Activated T-helper 1 cell treated with Interleukin-2 at 50 U/mL for 16 hours (primary cell): ENCODE results near the gene RPS19.
"Not testable (repeated sequence)": the region's sequence is repeated elsewhere in the genome, so short reads cannot be mapped to it uniquely, and the experiment has no call there.

Experiments
- DNase-seq: peaks from one replicate; pipeline ENCODE4 v3.0.0-alpha.2; 2020; ENCODE audit warnings: low read depth

The RPS19 gene

DNA sequence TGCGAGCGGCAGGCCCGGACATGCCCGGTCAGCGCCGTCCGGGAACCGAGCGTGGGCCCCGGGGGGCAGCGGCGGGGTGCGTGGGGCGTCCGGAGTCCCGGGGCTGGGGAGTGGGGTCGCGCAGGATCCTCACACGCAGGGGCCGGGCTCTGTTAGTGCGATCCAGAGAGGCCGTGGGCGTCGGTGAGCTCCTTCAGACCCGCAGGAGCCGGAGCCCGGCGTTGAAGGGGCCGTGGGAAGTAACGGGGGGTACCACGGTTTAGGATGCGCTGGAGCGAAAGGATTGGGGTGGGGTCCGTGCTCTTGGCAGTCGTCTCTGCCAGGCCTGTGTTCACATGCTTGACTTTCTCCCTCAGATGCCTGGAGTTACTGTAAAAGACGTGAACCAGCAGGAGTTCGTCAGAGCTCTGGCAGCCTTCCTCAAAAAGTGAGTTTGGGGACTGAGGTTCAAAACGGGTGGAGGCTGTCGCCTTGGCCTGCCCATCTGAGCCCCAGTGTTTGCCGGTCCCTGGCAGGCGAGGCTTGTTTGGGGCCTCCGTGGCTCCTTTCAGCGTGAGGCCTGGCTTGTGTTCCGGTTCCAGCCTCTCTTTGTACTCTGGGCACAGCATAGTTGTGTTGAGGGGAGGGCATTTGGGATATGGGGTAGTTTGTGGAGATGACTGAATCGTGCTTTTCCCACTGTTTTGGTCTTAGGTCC, 512 bp downstream of the RPS19 start:
- peak; percentile 20 for DNase-seq

DNA sequence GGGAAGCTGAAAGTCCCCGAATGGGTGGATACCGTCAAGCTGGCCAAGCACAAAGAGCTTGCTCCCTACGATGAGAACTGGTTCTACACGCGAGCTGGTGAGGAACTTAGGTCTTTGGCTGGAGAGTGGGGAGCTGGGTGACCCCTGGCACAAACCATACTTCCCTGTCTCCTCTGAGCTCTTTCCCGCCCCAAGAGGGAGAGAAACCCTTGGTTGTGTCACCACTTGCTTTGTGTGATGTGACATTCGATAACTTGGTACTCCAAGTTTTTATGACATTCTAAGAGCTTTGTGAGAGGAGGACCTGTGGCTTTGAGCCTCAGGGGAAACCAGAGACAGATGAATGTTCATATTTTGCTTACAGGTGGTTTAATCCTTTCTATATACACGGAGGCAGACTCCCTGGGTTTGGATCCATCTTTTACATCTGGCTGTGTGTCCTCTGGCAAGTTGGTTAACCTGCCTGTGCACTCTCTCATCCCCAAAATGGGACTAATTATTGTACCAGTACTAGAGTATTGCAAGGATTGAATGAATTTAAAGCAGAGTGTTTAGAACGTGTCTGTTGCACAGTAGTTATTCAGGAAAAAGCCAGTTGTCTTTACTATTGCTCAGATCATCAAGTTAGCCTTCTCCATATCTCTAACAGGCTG, 1.2 kb downstream of the RPS19 start:
- DNase-seq = no peak

DNA sequence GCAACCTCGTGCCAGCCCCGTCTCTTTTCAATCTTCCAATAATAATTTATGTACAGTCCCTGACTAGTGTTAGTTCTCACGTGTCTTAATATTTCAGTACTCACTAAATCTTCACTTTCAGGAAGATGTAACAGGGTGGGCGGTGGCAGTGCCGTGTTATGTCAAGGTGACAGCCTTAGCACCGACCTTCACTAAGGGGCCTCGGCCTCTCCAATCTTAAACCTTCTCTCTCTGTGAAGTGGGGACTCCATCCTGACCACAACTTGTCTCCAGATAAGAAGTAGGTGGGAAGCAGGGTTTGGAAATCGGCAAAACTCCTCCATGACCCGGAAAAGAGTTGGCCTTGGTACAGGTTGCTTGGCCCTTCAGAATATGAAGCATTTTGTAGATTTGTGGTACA, 1.8 kb downstream of the RPS19 start:
- no peak for DNase-seq

DNA sequence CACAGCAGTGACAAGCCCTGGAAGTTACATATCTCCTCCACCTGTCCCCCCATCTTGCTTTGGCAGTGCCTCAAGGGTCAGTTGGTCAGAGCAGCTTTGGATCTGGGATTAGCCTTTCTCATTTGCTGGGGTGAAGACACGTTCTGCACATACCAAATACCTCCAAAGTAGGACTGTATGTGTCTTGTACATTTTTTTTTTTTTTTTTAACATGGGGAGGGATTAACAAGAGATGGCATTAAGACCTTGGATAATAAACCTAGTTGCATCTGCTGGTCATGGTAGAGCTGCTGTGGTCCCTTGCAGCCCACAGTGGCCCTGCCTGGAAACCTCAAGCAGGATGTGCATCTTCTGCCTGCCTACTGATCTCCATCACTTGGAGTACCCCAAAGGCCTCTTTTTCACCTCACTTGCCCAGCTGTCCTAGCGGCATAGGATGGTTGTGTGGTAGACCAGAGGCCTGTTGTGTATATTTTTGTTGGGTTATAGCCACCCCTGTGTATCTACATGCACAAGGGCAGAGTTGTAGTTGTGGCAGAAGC, 2.5 kb downstream of the RPS19 start:
- no peak for DNase-seq

DNA sequence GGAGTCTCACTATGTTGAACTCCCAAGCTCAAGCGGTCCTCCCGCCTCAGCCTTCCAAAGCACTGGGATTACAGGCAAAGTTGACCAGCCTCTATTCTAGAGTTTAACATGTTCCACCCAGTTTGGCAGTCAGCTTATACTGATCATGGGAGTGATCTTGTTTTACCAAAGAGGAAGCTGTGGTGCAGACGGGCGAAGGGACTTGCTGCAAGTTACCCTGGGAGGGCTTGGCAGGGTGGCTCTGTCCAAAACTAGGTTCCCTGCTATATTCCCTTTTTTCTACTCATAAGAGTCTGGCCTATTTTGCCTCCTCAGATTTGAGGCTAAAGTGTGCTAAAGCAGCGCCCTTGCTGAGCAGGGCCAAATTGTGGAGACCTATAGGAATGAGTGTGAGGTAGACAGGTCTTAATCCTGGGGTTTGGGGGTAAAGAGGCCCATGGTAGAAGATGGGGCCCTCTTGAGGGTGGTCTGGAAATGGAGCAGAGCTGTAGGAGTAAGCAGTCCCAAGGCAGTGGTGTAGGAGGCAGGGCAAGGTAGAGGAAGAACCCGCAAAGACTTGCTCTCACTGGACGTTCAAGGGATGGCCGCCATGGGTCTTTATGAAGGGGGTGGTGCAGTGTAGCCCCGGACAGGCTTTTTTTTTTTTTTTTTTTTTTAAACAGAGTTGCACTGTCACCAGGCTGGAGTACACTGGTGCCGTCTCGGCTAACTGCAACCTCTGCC, 3.3 kb downstream of the RPS19 start:
- DNase-seq = no peak

DNA sequence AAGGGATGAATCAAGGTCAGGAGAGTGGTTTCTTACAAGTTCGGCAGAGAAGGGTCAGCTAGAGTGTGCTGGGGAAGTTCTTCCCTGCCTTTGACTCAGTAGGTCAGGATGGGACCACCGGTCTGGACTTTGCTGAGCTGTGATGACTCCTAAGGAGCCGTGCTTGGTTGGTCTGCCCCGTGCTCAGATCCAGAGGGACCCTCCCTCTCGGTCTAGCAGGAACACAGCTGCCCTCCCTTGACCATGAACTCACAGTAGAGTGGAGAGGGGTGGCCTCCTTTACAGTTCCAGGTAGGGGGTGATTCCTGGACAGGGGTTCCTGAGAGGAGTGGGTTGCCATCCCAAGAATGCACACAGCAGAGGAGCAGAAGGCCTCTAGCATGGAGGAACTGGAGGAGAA, 4.3 kb downstream of the RPS19 start:
- DNase-seq = no peak

DNA sequence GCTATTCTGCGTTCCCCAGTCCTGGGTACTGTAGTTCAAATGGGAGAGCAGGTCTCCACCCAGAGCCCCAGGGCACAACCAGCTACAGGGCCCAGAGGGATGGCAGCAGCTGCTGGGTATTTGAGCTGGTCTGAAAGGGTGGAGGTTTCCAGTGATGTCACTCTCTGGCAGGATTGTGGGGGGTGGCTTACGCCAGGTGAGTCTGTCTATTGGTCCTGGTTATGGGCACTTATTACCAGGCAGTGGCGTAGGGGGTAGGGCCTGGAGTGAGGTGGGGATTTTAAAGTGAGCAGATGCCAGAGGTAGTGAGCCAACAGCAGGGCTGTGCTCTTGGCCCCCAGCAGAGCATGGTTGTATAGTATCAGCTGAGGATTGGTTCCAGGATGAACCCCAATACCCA, 6.2 kb downstream of the RPS19 start:
- DNase-seq = no peak

DNA sequence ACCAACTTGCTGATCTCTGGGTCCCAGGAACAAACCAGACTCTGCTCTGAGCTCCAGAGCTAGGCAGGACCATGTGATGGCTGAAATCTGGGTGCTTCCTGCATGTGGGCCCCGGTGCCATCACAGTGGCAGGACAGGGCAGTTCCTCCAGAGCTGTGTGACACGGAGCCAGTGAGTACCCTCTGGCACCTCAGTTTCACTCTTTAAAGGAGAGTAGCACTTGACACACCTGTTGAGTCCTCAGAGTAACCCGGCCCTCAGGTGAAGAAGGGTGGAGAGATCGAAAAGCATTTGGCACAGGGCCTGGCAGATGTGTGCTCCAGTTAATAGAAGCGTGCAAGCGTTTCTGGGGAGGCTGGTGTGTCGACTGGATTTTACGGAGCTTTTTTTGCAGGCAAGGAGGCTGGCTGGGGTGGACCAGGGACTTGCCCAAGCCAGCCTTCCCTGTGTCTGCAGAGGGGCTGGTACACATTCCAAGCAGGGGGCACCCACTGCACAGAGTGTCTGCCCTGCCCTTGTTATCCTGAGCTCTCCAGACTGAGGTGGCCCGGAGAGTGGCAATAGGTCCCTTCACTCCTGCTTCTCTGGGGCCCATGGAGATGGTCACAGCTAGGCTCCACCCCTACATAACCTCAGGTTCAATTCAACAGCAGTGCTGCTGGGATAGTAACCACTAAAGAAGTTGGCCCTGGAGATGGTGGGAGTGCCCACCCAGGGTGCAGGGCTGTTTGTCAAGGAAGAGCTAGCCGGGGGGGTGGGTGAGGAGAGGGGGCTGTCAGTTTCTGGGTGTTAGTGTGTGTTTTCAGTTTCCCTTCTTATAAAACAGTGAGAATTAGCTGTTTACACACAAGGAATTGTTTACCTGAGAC, 8.3 kb downstream of the RPS19 start:
- no peak for DNase-seq

DNA sequence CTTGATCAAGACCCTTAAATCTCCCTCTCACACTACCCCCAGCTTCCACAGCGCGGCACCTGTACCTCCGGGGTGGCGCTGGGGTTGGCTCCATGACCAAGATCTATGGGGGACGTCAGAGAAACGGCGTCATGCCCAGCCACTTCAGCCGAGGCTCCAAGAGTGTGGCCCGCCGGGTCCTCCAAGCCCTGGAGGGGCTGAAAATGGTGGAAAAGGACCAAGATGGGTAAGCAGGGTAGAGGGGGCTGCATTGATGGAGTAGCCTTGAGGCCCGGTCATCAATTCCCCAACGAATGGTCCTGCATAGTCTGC, 8.9 kb downstream of the RPS19 start:
- no peak for DNase-seq

DNA sequence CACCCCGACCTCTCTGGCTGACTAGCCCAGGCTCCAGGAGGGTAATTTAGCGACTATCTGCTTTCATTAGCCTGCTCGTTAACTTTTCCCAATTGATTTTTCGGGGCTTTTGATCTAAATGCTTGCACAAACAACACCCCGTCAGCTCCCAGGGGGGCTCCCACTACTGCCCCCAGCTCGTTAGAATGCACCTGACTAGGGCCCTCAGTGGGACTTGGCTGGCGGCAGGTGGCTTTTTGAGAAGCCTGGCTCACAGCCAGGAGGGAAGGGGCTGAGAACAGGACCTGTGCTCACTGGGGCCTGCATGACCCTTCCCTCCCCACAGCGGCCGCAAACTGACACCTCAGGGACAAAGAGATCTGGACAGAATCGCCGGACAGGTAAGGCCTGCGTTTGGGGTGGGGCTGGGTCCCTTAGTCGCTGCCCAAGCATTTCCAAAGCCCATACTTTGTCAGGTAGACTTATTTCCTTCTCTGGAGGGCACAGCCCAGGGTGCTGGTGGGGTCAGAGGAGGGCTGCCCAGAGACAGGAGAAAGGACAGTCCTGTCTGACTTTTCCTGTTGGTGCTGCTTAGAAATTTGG, 9.4 kb downstream of the RPS19 start:
- no peak for DNase-seq

DNA sequence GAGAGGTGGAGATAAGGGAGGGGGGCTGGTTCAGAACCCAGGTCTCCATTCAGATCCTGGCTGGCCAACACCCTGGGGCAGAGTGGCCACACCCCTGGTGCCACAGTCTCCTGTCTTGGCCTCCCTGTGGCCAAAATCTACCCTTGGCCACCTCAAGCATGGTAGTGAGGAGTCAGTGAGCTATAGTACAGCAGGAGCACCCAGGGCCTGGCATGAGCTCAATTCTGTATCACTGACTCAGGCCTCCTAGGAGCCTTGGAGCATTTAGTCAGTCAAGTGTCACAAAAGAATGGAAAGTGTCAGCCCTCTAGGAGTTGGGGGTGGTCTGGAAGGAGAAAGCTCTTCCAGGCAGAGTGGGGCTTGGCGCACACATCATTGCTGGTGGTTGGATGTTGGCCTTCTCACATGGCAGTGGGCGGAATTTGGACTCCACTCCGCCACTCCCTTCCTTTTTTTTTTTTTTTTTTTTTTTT, 10.4 kb downstream of the RPS19 start:
- no peak for DNase-seq

DNA sequence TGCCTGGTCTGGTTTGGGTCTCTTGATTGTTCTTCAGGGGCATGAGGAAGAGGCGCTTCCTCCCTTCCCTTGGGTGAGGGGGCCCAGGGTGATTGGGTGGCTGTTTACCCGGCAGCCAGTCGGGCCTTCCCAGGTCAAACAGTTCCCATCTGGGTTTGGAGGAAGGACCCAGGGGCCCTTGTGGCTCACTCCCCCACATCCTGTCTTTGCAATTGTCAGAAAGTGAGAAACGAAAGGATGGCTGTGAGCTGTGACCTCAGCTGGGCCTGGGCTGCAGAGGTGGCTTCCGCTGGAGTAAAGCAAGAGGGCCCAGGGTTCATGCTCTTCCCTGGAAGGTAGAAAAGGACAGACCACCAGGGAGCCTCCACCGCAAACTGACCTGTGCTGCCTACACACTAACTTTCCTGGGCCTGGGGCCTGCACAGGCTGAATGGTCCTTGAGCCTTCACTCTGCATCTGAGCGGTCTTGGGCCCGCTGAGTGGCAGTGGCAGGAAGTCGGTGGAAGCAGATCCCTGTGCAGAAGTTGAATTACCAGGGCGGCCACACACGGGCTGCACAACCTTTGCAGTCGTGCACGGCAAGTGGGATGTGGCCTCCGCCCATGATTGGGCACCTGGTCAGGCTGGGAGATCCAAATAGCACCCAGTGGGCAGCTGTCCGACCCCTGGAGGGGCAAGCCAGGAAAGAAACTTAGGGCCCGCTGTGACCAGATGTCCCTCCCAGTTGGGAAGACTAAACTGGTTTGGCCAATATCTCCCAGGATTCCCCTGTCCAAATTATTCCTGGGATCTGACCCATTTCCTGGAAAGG, 11.7 kb downstream of the RPS19 start:
- DNase-seq = peak; percentile 46

DNA sequence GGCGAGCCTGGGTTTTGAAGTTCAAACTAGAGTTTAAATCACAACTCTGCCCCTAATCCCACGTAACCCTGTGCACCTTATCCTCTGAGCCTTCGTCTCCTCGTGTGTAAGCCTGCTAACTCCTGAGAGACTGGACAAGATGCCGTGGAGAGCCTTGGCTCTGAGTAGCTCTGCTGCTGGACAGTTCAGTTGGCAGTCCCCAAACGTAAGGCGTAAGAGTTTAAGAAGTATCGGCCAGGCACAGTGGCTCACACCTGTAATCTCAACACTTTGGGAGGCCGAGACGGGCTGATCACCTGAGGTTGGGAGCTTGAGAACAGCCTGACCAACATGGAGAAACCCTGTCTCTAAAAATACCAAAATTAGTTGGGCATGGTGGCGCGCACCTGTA, 12.3 kb downstream of the RPS19 start:
- no peak for DNase-seq

DNA sequence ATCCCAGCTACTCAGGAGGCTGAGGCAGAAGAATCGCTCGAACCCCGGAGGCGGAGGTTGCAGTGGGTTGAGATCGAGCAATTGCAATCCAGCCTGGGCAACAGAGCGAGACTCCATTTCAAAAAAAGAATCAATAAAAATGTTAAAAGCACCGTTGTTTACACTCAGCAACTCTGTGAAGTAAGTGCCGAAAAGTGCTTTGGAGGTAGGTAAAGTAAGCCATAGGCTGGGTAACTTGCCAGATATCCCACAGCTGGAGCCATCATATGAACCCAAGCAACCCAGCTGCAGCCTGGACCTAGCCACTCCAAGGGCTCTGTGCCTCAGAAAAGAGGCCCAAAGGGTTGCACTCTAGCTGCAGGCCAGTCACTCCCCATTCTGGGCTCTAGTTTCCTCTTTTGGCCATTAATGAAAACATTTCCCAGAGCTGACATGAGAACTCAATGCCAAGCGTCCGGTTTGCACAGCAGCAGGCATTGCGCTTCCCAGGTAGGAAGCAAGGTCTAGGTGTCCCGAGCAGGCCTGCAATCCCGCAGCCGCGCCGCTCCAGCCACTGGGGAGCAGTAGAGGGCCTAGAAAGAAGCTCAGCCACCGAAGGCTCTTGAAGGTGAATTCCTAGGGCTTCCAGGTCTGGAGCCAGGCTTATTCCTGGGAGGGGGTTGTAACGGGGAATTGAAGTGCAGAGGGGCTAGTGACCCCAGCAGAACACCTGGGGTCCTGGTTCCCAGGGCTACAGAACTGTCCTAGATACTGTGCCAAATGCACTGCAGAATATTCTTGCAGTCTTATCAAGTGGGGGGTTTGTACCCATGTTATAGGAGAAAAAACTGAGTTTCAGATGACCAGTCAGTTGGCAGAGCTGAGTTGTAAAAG, 13.0 kb downstream of the RPS19 start:
- peak; percentile 45 for DNase-seq

DNA sequence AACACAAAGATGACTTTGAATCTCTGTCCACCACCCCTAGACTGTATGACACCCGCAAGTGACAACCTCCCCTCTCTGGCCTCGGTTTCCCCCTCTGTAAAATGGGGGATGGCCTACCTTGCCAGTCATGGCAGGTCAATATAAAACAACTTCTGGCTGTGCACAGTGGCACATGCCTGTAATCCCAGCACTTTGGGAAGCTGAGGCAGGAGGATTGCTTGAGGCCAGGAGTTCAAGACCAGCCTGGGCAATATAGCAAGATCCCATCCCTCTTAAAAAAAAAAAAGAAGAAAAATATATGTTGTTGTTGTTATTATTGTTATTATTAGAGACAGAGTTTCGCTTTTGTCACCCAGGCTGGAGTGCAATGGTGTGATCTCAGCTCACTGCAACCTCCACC, 15.9 kb downstream of the RPS19 start:
- not testable (repeated sequence) for DNase-seq

DNA sequence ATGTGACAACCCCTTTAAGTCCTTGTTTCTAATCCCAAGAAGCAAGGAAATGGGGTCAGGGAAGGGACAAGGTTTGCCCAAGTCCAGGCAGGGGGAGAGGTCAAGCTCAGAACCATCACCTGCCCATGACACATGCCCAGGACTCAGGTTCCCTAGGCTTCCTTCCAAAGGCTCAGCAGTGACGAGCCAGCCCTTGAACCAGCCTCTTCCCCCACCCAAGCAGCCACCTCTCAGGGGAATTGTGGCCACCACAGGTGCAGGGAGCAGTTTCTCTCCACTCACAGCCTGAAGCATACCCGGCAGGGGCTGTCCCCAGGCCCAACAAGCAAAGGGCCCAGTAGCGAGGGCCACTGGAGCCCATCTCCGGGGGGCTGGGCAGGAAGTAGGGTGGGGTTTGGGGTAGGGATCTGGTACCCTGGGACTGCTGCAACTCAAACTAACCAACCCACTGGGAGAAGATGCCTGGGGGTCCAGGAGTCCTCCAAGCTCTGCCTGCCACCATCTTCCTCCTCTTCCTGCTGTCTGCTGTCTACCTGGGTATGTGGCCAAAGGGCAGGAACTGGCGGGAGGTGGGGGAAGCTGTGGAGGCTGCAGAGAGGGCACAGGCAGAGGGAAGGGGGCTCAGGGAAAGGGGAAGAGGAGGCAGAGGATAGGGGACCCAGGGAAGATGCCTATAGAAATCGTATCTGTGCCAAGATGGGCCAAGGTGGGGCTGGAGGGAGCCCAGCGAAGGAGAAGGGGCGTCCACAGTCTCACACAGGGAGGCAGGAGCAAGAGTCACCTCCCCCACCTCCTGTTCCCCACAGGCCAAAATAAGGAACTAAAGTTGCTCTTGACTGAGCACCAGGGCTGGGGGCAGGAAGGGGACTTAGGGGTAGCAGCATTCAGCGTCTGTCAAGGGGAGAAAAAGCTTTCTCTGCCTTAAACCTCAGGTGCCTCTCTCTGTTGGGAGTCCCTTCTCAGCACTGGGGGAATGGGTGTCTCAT, 17.1 kb downstream of the RPS19 start, which contains the start of gene CD79A:
Gene CD79A (plus strand): TSS at position 433 of the 986 bp plus-strand sequence. CDS start 26 bp downstream, at position 459.
- no peak for DNase-seq

DNA sequence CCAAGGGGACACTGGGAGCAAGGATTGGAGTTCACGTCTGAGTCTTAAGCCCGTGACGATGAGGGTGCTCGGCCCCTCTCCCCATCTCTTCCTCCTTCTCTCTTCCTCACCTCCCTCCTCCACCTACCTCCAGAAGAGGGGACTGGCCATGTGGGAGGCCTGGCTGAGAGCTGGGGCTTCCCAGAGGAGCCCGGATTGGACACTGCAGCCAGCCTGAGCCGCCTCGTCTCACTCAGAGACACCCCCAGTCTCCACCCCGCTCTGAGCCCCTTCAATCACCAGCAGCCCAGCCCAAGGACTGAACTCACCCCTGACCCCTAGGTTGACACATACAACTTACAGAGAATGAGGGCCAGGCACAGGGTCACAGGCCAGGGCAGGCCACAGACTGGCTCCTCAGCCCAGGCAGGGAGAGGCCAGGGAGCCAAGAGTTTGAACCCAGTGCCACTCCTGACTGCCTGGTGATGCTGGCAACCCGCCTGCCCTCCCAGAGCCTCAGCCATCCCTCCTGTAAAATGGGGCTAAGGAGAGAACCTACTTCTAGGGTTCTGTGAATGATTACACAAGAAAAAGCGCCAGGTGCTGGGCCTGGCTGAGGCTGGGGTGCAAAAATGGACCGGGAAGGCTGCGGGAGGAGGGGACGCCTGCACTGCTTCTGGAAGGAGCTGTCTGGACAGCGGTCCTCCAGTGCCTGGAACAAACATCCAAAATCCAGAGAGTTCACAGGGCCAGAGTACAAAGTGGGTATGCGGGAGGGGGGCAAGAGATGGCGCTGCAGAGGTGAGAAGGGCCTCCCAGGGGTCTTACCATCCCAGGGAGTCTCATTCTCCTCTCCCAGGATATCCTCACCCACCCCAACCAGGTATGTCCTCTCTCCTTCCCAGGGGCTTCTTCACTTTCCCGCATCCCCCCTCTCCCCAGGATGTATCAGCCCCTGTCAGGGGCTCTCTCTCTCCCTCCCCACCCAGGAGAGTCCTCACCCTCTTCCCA, 18.2 kb downstream of the RPS19 start:
- no peak for DNase-seq
